ENCODE measurements around the gene ZNF813. TPM values are rescaled to one million over a fixed set of nuclear protein-coding genes. Genes with fewer than 3 reads are reported as not detected.
A peak's percentile ranks its signal among the peaks of the same experiment; 100 is the strongest.
"Not testable (repeated sequence)": the region's sequence is repeated elsewhere in the genome, so short reads cannot be mapped to it uniquely, and the experiment has no call there.

The ZNF813 gene
- total RNA-seq, 2 donors from 2014 or later = 1.5 TPM

DNA sequence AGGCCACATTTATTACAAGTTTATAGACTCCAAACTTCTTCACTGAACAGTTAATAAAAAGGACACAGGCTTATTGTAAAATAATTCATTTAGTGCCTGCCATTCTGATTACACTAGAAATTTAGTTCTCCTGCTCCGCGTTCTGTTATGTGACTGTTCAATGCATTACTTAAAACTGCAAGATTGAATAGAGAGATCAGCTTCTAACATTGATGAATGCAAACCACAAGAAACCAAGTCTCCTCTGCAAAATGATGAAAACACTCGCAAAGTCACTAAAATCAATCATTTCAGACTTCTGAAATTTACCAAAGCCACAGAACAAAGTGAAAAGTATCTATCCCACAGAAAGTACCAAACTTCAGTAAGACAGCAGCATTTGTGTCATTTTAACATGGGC is 47.5 kb downstream of the ZNF813 start:
- intact Hi-C loops (cut with DNase I) = loop anchor here in 1 of 2 donors (5.0 kb wide), 1 partner anchor 323 kb away; the partner anchor contains the start of gene ZNF665
- DNase-seq, ATAC-seq: not testable (repeated sequence)

DNA sequence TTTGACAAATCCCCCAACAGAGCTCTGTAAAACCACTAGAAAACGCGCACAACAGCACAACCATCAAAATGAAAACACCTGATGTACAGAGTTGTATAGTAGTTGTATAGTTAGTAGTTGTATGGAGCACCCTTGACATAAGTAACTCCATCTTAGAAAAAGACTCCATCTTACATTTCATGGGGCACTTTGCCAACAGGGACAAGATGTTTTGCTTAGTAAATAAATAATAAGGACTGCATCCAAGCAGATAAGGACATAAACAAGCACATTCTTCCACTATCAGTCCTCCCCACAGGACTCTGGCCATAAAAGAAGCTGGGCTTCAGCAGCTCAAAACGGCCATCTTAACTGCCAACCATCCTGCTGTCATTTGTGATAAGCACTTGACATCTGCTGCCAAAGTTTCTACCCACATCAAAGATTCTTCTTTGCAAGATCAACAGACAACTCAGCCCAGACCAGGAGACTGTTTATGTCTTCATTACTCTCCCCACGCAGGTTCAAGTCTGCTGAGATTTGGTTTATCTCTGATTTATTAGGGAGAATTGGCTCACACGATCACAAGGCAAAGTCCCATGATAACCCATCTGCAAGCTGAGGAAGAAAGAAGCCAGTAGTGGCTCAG is 49.7 kb downstream of the ZNF813 start:
- DNase-seq (no peak), ATAC-seq (no peak)
- intact Hi-C loops (cut with DNase I) = loop anchor here in 1 of 2 donors (5.0 kb wide), 1 partner anchor 325 kb away; the partner anchor contains the start of gene ZNF665

DNA sequence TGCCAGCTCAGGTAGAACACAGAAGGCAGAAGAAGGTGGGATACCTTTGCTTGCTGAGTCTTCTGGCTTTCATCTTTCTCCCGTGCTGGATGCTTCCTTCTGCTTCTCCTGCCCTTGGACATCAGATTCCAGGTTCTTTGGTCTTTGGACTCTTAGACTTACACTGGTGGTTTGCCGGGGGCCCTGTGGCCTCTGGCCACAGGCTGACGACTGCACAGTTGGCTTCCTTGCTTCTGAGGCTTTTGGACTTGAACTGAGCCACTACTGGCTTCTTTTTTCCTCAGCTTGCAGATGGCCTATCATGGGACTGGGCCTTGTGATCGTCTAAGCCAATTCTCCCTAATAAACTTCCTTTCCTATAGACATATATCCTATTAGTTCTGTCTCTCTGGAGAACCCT is 50.6 kb downstream of the ZNF813 start:
- intact Hi-C loops (cut with DNase I) = loop anchor here in 1 of 2 donors (5.0 kb wide), 1 partner anchor 326 kb away; the partner anchor contains the start of gene ZNF665
- ATAC-seq (no peak), DNase-seq (no peak)

DNA sequence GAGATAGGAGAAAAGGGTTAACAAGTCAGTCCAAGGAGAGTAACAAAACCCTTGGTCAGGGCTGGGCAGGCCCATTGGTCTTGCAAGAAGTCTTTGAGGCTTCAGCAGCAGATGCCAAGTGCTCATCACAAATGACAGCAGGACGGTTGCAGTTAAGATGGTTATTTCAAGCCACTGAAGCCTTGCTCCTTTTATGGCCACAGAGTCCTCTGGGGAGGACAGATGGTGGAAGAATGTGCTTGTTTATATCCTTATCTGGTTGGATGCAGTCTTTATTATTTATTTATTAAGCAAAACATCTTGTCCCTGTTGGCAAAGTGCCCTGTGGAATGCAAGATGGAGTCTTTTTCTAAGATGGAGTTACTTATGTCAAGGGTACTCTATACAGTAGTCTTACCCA is 51.2 kb downstream of the ZNF813 start:
- intact Hi-C loops (cut with DNase I) = loop anchor here in 1 of 2 donors (5.0 kb wide), 1 partner anchor 326 kb away; the partner anchor contains the start of gene ZNF665
- no peak for DNase-seq
- no peak for ATAC-seq

DNA sequence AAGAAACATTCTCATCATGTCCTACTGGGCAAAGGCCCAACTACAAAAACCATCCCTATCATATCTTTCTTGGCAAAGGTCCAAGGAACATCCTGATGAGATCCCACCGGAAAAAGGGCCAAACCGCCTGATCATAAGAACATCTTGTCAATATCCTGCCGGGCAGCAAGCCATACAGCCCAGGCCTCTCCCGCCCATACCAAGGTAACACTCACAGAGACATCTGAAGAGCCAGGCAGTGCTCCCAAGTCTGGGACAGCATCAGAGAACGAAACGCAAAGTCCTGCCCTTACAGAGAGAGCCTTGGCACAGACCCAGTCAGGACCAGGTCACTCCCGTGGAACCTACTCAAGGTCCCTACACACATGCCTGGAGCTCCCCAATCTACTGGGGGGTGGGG is 51.9 kb downstream of the ZNF813 start:
- peak; percentile 41 for DNase-seq
- intact Hi-C loops (cut with DNase I) = loop anchor here in 1 of 2 donors (5.0 kb wide), 1 partner anchor 327 kb away; the partner anchor contains the start of gene ZNF665
- no peak for ATAC-seq

DNA sequence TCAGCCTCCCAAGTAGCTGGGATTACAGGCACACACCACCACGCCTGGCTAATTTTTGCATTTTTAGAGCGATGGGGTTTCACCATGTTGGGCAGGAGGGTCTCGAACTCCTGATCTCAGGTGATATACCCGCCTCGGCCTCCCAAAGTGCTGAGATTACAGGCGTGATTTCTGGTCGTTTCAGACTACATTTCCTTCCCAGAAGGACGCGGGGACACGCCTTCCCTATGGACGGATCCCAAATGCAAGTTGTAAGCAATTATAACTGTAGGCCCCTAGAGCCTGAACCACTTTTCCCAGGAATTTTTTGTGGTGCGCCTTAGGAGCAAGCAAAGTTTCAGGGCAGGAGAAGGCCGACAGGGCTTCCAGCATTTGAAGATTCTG is 52.6 kb downstream of the ZNF813 start:
- ATAC-seq = no peak

DNA sequence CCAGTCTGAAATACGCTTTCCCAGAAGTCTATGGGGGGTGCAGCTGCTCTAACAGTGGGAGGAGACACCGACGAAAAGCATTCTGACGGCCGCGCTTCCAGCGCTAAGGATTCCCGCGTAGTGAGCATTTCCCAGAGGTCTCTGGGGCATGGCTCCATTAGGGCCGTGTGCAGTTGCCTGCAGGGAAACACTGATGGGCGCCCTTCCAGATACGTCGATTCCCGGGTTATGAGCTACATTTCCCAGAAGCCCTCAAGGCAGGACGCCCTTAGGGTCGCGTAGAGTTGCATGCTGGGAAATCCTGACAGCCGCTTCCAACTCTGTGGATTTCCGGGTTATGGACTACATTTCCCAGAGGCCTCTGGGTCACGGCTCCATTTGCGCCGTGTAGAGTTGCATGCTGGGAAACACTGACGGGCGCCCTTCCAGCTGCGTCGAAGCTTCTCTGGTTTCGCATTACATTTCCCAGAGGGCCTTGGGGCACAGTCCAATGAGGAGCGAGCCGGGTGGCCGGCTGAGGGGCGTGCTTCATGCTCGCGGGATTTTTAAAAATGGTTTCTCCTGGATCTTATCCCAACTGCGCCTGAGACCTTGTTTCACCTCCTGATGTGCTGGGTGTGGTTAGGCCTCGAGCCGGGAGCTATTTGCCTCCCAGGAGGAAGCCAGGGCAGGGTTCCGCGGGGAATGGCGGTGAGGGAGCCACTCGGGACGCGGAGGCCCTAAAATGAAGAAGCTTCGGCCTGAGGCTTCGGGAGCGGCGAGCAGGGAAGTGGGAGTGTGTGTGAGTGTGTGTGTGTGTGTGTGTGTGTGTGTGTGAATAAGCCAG is 53.2 kb downstream of the ZNF813 start:
- peak; percentile 98 to 99 for ATAC-seq
- intact Hi-C loops (cut with DNase I) = loop anchor here in 1 of 2 donors (10.0 kb wide), 1 partner anchor 266 kb away; the partner anchor contains the start of genes VN1R2 and ZNF677

More for the DNA sequence above, 52.6 kb downstream of the ZNF813 start:
- intact Hi-C loops (cut with DNase I) = loop anchor here in 1 of 2 donors (10.0 kb wide), 1 partner anchor 265 kb away; the partner anchor contains the start of genes VN1R2 and ZNF677
- DNase-seq = no peak

DNA sequence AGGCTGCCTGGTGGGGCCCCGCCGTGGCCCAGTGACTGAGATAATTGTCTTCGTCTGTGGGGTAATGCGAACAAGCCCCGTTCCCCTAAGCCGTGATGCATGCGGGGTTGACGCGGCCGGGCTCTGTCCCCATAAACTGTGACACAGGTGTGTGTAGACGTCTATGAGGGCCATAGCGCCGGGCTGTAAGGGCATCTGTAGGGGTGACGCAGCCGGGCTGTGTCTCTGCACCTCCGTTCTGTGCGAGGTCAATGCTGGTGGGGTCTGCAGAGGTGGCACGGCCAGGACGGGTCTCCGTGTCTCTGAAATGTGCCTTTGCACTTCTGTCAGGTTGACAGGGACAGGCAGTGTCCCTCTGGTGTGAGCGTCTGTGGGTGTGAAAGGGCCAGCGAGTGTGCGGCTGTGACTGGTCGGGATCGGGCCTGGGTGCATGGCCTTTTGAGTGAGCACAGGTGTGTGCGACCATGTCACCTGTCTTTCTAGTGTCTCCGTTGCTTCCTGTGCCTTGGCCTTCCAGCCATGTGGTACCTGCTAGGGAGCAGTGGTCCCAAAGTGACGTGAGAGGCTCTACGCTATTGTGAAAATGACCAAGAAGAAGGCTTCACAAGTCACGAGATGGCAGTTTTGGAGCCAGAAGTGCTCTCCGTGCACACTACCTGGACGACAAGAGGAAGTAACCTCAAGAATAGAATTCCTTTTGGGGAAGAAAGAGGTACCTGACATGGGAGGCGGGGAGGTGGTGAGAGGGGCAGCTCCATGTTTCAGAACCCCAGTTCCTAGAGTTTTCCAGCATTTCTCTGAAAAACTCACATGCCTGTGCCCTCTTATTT is 54.1 kb downstream of the ZNF813 start:
- intact Hi-C loops (cut with DNase I) = loop anchor here in 1 of 2 donors (10.0 kb wide), 1 partner anchor 267 kb away; the partner anchor contains the start of genes VN1R2 and ZNF677
- ATAC-seq (no peak), DNase-seq (no peak)

More for the DNA sequence above, 53.2 kb downstream of the ZNF813 start:
- peak; percentile 98 for DNase-seq

DNA sequence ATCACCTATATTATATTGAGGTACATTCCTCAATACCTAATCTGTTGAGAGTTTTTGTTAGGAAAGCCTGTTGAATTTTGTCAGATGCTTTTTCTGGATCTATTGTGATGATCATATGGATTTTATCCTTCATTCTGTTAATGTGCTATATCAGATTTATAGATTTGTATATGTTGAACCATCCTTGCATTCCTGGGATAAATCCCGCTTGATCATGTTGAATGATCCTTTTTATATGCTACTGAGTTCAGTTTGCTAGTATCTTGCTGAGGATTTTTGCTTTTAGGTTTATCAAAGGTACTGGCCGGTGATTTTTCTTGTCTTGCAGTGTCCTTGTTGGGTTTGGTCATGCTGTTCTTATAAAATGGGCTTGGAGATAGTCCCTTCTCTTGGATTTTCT is 58.4 kb downstream of the ZNF813 start:
- ATAC-seq = no peak
- intact Hi-C loops (cut with DNase I) = loop anchor here in 1 of 2 donors (10.0 kb wide), 1 partner anchor 271 kb away; the partner anchor contains the start of genes VN1R2 and ZNF677
- DNase-seq = no peak

DNA sequence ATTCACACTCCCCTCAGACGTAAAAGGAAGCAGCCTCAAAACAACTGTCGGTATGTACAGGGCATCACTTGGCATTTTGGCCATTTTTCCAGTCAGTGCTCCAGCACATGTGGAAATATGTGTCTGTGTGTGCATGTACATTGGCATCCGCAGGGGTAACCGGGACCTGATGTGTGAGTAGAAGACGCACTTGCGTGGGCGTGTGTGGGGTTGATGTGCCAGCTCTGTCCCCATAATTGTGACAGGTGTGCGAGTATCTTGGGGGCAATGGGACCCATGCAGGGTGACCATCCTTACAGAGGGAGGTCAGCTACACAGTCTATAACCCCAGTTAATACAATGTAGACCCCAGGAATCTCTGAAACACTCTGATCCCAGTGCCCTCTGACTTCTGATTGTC is 63.1 kb downstream of the ZNF813 start:
- intact Hi-C loops (cut with DNase I) = no loop called here
- no peak for DNase-seq
- ATAC-seq = no peak

DNA sequence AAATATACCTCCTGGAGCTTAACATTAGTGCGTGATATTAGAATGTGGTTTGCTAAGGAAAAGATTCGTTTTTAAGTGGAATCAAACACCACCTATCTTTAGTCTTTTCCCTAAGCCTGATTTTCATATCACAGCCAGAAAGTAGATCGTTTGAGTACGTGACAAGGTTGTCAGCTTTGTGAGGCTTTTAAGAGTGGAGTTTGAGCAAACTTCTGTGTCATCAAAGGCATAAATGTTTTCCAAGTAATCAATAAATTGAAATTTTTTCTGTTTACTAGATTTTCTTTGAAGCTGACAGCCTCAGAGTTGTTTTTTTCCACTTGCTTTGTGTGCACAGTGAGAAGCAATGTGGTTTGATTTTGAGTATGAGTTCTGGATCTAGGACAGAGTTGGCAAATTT is 63.9 kb downstream of the ZNF813 start:
- intact Hi-C loops (cut with DNase I) = no loop called here

DNA sequence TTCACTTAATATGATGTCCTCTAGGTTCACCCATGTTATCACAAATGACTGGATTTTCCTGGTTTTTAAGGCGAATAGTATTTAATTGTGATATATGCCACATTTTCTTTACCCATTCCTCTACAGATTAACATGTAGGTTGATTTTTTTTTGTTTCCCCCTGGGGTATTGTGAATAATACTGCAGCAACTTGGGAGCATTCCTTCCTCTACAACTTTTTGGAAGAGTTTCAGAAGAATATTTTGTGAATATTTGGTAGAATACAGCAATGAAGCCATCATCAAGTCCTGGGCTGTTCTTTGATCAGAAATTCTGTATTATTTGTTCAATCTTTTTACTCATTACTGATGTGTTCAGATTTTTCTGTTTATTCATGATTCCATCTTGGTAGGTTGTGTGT is 64.8 kb downstream of the ZNF813 start:
- no peak for ATAC-seq
- no peak for DNase-seq
- intact Hi-C loops (cut with DNase I) = no loop called here

More for the DNA sequence above, 63.9 kb downstream of the ZNF813 start:
- no peak for DNase-seq
- no peak for ATAC-seq

DNA sequence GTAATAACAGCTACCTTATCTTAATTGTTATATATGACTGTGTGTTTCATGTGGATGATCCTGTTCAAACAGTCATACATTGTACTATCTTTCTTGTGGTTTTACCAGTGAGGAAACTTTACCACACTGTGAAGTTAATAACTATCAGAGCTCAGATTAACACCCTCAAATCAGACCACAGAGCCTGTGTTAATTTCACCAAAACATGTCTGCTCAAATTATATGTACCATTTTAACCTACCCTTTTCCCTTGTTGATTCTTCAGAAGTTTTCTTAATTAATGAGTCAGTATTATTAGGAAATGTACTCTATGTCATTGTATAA is 68.7 kb downstream of the ZNF813 start:
- no peak for ATAC-seq
- intact Hi-C loops (cut with DNase I) = no loop called here

DNA sequence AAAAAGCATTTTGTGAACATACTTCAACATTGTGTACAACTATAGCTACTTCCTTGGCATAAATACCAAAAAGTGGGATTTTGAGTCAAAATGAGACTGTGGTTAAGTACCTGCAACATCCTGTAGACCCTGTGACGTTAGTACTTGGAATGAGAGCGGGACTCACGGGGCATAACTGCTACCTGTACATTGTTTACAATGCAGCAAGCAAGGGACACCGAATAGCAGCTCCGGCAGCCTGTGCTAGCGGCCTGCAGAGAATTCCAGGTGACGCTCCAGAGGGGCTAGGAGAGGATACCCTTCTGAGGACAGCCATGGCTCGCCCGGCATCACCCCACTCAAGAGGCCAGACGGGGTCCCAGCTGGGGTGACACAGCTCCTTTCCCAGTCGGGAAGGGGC is 69.6 kb downstream of the ZNF813 start:
- ATAC-seq = no peak
- DNase-seq = no peak
- intact Hi-C loops (cut with DNase I) = no loop called here

More for the DNA sequence above, 68.7 kb downstream of the ZNF813 start:
- no peak for DNase-seq

DNA sequence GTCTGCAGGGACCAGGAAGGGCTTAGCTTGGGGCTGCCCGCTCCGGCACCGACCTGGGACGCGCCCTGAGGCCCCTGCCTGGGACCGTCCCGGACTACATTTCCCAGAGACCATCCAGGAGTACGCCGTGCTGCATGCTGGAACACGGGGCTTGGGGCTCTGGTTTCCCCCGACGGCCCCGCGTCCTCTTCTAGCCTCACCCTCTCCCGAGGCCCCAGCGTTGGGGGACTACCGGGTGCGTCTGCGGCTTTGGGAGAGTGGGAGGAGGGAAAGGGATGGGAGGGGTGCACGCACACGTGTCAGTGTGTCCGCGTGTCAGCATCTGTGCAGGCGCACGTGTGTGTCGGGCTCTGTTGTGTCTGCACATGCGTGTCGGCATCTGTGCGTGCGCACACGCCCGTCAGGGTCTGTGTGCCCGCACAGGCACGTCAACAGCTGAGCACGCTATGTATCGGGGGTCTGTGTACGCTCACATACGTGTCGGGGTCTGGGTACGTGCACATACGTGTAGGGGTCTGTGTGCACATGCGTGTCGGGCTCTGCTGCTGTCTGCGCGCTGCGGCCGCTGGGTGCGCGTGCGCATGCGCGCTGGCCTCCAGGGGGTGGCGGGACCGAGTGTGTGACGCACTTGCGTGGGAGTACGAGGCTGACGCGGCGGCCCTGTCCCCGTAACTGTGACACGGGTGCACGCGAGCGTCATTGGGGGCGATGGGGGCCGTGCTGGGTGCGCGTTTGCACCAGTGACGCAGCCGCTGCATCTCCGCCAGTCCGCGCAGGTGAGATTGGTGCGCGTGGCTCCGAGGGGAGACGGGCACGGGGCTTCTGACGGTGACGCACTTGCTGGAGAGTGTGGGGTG is 70.2 kb downstream of the ZNF813 start, which contains the start of gene ZNF331:
ZNF331 (plus strand) TSS at position 625 of the 857 bp plus-strand sequence. CDS start 31,232 bp downstream, outside the sequence.
- DNase-seq = peak; percentile 89
- ATAC-seq = peak; percentile 91 to 93
- intact Hi-C loops (cut with DNase I) = no loop called here

DNA sequence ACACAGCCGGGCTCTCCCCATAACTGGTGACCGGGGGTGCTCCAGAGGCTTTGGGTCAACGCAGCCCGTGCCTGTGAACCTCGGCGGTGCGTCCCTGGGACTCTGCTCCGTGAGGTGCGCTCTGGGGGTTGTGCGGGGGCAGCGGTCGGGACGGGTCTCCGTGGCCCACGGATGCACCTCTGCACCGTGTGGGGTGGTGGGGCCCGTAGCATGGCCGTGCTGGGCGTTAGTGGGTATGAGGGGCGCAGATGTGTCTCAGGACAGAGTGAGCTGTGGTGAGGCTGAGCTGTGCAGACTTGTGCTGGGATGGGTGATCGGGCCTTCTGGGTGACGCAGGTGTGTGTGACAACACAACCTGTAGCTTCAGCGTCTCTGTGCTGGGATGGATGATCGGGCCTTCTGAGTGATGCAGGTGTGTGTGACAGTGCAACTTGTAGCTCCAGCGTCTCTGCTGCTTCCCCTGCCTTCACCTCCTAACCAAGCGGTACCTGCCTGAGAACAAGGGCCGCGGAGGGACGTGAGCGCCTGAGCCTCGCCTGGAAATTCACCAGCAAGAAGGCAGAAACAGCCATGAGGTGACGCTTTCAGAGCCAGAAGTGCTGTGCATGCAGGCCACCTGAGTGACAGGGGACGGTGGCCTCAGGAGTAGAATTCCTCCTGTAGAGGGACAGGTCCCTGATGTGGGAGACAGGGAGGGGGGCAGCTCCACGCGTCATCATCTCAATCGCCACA is 71.0 kb downstream of the ZNF813 start:
- DNase-seq (no peak), ATAC-seq (peak in 1 of 2 donors; percentile 16)
- intact Hi-C loops (cut with DNase I) = no loop called here

DNA sequence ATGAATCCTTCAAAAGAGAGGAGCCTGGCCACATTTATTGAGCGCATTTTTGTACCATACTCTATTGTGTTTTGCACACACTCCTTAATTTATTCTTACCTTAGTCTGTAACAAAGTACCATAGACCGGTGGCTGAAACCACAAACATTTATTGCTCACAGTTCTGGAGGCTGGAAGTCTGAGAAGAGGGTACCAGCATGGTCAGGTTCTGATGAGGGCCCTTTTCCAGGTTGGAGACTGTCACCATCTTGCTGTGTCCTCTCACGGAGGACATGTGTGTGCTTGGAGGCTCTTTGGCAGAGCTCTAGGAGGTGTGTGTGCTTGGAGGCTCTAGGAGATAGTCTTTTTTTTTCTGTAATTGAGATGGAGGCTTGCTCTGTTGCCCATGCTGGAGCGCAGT is 72.6 kb downstream of the ZNF813 start:
- ATAC-seq (no peak), DNase-seq (no peak)
- intact Hi-C loops (cut with DNase I) = no loop called here
